Tibial nerve (tissue), 4 donors: ENCODE measurements around the gene ASF1B.

Experiments used
- EP300 ChIP-seq, 2 donors: sonication (generic); formaldehyde crosslinking; IDR thresholded peaks; one replicate each; pipeline ENCODE4 v1.6.1; 2017; ENCODE audit warnings: antibody characterized with exemption in 2 of 2, mild to moderate bottlenecking in 1 of 2
- TF ChIP-seq, protein P1 (sequence below), 5 experiments: fragments of 200-600 bp in 3 of 5; fragments of 450-650 bp in 2 of 5; sonication (generic) in 3 of 5; IDR thresholded peaks; one replicate each; pipeline ENCODE4 v1.5.1; 2016 to 2019; ENCODE audit warnings: antibody characterized with exemption in 5 of 5, mild to moderate bottlenecking in 3 of 5, moderate library complexity in 2 of 5

GRCh38 chr19:14102102-14102696 is 34.2 kb downstream of the ASF1B start:
- TF ChIP-seq, protein P1, sequence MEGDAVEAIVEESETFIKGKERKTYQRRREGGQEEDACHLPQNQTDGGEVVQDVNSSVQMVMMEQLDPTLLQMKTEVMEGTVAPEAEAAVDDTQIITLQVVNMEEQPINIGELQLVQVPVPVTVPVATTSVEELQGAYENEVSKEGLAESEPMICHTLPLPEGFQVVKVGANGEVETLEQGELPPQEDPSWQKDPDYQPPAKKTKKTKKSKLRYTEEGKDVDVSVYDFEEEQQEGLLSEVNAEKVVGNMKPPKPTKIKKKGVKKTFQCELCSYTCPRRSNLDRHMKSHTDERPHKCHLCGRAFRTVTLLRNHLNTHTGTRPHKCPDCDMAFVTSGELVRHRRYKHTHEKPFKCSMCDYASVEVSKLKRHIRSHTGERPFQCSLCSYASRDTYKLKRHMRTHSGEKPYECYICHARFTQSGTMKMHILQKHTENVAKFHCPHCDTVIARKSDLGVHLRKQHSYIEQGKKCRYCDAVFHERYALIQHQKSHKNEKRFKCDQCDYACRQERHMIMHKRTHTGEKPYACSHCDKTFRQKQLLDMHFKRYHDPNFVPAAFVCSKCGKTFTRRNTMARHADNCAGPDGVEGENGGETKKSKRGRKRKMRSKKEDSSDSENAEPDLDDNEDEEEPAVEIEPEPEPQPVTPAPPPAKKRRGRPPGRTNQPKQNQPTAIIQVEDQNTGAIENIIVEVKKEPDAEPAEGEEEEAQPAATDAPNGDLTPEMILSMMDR (IDR thresholded peaks at IDR 0.05), result no peak
- TF ChIP-seq EP300 (IDR thresholded peaks at IDR 0.05), result no peak
